ENCODE data around the gene DAGLB. TPM values are rescaled to one million over a fixed set of nuclear protein-coding genes. Genes with fewer than 3 reads are reported as not detected.

Gene DAGLB
- total RNA-seq, 2 donors from 2014 or later, result 22.7 to 24.5 TPM

DNA sequence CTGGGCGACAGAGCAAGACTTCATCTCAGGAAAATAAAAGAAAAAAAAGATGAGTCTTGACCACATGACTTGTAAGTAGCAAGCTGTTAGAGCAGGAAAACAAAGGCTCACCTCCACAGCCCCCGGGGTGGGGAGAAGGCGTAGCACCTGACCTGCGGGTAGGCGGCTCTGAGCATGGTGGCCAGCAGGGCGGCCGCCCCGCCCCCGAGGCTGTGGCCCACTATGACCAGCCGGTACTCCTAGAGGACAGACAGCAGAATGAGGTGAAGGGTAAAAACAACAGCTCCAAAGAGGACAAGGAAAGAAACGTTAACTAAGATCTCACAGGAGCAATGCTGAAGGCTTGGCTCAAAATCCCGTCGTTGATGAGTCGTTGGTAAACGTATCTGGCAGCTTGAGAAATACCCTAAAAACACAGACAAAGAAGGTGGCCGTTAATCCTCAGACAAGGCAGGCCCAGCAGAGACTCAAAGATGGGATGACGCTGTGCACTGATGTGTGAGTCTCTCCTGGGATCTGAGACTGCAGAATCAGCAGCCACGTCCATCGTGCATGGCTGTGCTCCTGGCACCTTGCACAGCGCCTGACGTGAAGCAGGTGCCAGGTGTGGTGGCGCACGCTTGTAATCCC, 31.1 kb downstream of the DAGLB start:
- Histone ChIP-seq H3K27ac (ENCODE audit: low read depth, low read length) (no peak overlapping the region), H3K9ac (ENCODE audit: extremely low read depth, low read length, poor library complexity, severe bottlenecking) (no peak overlapping the region), H3K36me3 (ENCODE audit: control insufficient read depth, insufficient read depth, low read length) (peaks cover 70% of the 10 kb centered on the region), H3K4me3 (ENCODE audit: low read length) (no peak overlapping the region), H3K27me3 (ENCODE audit: control insufficient read depth, insufficient read depth, low read length, poor library complexity, severe bottlenecking) (no peaks in the 10 kb centered on the region), H3K9me3 (ENCODE audit: control insufficient read depth, low read length) (peaks cover 7% of the 10 kb centered on the region), H3K4me1 (ENCODE audit: control insufficient read depth, insufficient read depth, low read length) (peaks cover 4% of the 10 kb centered on the region)
- H3K9me3 Mint-ChIP-seq, result peaks cover 9% of the 10 kb centered on the region
- 87 to 95% methylated on average over 19 to 23 of the region's 23 CpGs for WGBS, 2 experiments (ENCODE audit: insufficient coverage in 1 of 2, insufficient read length in 1 of 2)
- H3K27me3 Mint-ChIP-seq (ENCODE audit: insufficient read depth), result no peaks in the 10 kb centered on the region
- H3K4me1 Mint-ChIP-seq, result peaks cover 5% of the 10 kb centered on the region
- no peak overlapping the region for H3K4me3 Mint-ChIP-seq
- peak; percentile 94 for DNase-seq
- peak; percentile 71 for TF ChIP-seq CTCF (conservative IDR thresholded peaks at IDR 0.05)
- H3K27ac Mint-ChIP-seq, result peak overlapping the region; percentile 59
- H3K36me3 Mint-ChIP-seq (ENCODE audit: low read depth), result peaks cover 81% of the 10 kb centered on the region

- DNase-seq, result no peak
- Histone ChIP-seq H3K36me3 (ENCODE audit: control insufficient read depth, insufficient read depth, low read length) (peaks cover 78% of the 10 kb centered on the region), H3K4me1 (ENCODE audit: control insufficient read depth, insufficient read depth, low read length) (peaks cover 4% of the 10 kb centered on the region), H3K4me3 (ENCODE audit: low read length) (no peak overlapping the region), H3K27me3 (ENCODE audit: control insufficient read depth, insufficient read depth, low read length, poor library complexity, severe bottlenecking) (no peaks in the 10 kb centered on the region), H3K9ac (ENCODE audit: extremely low read depth, low read length, poor library complexity, severe bottlenecking) (no peak overlapping the region), H3K27ac (ENCODE audit: low read depth, low read length) (no peak overlapping the region), H3K9me3 (ENCODE audit: control insufficient read depth, low read length) (peaks cover 6% of the 10 kb centered on the region)
- Mint-ChIP-seq H3K4me3 (no peak overlapping the region), H3K4me1 (peaks cover 5% of the 10 kb centered on the region), H3K27me3 (ENCODE audit: insufficient read depth) (no peaks in the 10 kb centered on the region), H3K27ac (no peak overlapping the region), H3K36me3 (ENCODE audit: low read depth) (peaks cover 81% of the 10 kb centered on the region), H3K9me3 (no peaks in the 10 kb centered on the region)
- TF ChIP-seq CTCF (conservative IDR thresholded peaks at IDR 0.05), result no peak
- 95 to 100% methylated on average over 5 to 10 of the region's 10 CpGs for WGBS, 2 experiments (ENCODE audit: insufficient coverage in 1 of 2, insufficient read length in 1 of 2)
Observed at GRCh38 chr7:6413637-6414036, 34.1 kb downstream of the DAGLB start.

- peaks cover 5% of the 10 kb centered on the region for H3K9me3 ChIP-seq (ENCODE audit: control insufficient read depth, low read length)
- H3K36me3 ChIP-seq (ENCODE audit: control insufficient read depth, insufficient read depth, low read length), result peaks cover 85% of the 10 kb centered on the region
- H3K27me3 ChIP-seq (ENCODE audit: control insufficient read depth, insufficient read depth, low read length, poor library complexity, severe bottlenecking), result no peaks in the 10 kb centered on the region
- Mint-ChIP-seq H3K4me1 (no peaks in the 10 kb centered on the region), H3K36me3 (ENCODE audit: low read depth) (peaks cover 77% of the 10 kb centered on the region), H3K27ac (peak overlapping the region; percentile 35), H3K27me3 (ENCODE audit: insufficient read depth) (no peaks in the 10 kb centered on the region), H3K4me3 (no peak overlapping the region), H3K9me3 (no peaks in the 10 kb centered on the region)
- no peak overlapping the region for H3K9ac ChIP-seq (ENCODE audit: extremely low read depth, low read length, poor library complexity, severe bottlenecking)
- H3K4me1 ChIP-seq (ENCODE audit: control insufficient read depth, insufficient read depth, low read length), result no peaks in the 10 kb centered on the region
- H3K27ac ChIP-seq (ENCODE audit: low read depth, low read length), result no peak overlapping the region
- TF ChIP-seq CTCF (conservative IDR thresholded peaks at IDR 0.05), result no peak
- WGBS, 2 experiments (ENCODE audit: insufficient coverage in 1 of 2, insufficient read length in 1 of 2), result 95 to 96% methylated on average over 25 to 34 of the region's 34 CpGs
- no peak for DNase-seq
- H3K4me3 ChIP-seq (ENCODE audit: low read length), result no peak overlapping the region
Observed at GRCh38 chr7:6409944-6410693, 37.6 kb downstream of the DAGLB start.
